K562 (cell line): ENCODE measurements around the gene AP3S1.

ENCODE experiments used
- CTCF ChIP-seq, 3 experiments: IDR thresholded peaks in 2 of 3; conservative IDR thresholded peaks in 1 of 3; 2 replicates each; pipeline ENCODE4 v1.5.1; 2011 to 2012; ENCODE audit warnings: low read length in 3 of 3, mild to moderate bottlenecking in 3 of 3, control low read depth in 2 of 3, improper control_type of control experiment in 1 of 3, inconsistent platforms in 1 of 3, low read depth in 1 of 3, mixed read lengths in 1 of 3, moderate library complexity in 1 of 3; ENCODE audit not compliant: insufficient read depth in 2 of 3
- GABPB2 ChIP-seq: fragments of 250-450 bp; sonication (Bioruptor Pico); conservative IDR thresholded peaks from 2 replicates; pipeline ENCODE4 v1.5.1; 2021; ENCODE audit warnings: mild to moderate bottlenecking
- KLF13 ChIP-seq: fragments of 450-650 bp; IDR thresholded peaks from 2 replicates; pipeline ENCODE4 v1.6.1; 2016; ENCODE audit warnings: missing genetic modification characterization, low read depth, mild to moderate bottlenecking, missing compliant biosample characterization, moderate library complexity, borderline replicate concordance
- SAFB2 ChIP-seq: fragments of 200-400 bp; formaldehyde crosslinking; IDR thresholded peaks from 2 replicates; pipeline ENCODE4 v1.6.1; 2018; ENCODE audit warnings: borderline replicate concordance, low read length, low read depth, moderate library complexity; ENCODE audit not compliant: severe bottlenecking
- U2AF2 ChIP-seq: fragments of 200-400 bp; formaldehyde crosslinking; optimal IDR thresholded peaks from 2 replicates; pipeline ENCODE3; 2017; ENCODE audit warnings: low read depth, mild to moderate bottlenecking, low read length
- TF ChIP-seq, protein P1 (sequence below): sonication (generic); formaldehyde crosslinking; IDR thresholded peaks from 2 replicates; pipeline ENCODE4 v1.8.1; 2023; ENCODE audit warnings: mild to moderate bottlenecking, missing genetic modification reagents
- TF ChIP-seq, protein P2 (sequence below): sonication (generic); formaldehyde crosslinking; IDR thresholded peaks from 2 replicates; pipeline ENCODE4 v1.9.0; 2022; ENCODE audit warnings: mild to moderate bottlenecking, missing genetic modification reagents

- TF ChIP-seq CTCF (IDR thresholded peaks at IDR 0.05 in 2 of 3, conservative IDR thresholded peaks at IDR 0.05 in 1 of 3; ENCODE audit: insufficient read depth in 2 of 3, low read depth in 1 of 3, low read length in 3 of 3) (no peak), GABPB2 (CRISPR knock-in tag) (no peak), U2AF2 (no peak), KLF13 (tag) (no peak), SAFB2 (no peak)
- TF ChIP-seq, protein P1, sequence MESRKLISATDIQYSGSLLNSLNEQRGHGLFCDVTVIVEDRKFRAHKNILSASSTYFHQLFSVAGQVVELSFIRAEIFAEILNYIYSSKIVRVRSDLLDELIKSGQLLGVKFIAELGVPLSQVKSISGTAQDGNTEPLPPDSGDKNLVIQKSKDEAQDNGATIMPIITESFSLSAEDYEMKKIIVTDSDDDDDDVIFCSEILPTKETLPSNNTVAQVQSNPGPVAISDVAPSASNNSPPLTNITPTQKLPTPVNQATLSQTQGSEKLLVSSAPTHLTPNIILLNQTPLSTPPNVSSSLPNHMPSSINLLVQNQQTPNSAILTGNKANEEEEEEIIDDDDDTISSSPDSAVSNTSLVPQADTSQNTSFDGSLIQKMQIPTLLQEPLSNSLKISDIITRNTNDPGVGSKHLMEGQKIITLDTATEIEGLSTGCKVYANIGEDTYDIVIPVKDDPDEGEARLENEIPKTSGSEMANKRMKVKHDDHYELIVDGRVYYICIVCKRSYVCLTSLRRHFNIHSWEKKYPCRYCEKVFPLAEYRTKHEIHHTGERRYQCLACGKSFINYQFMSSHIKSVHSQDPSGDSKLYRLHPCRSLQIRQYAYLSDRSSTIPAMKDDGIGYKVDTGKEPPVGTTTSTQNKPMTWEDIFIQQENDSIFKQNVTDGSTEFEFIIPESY (CRISPR knock-in tag): no peak
- TF ChIP-seq, protein P2, sequence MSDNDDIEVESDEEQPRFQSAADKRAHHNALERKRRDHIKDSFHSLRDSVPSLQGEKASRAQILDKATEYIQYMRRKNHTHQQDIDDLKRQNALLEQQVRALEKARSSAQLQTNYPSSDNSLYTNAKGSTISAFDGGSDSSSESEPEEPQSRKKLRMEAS: no peak
These were observed 17.6 kb downstream of the AP3S1 start for GRCh38 chr5:115859378-115859777.
